SK-N-SH treated with all-trans-retinoic acid at 6 μM for 48 hours (cell line): Measurements from ENCODE around the gene CHID1.

Source experiments
- ATAC-seq: fragments of 200-7000 bp; cut with Tn5 transposase; 3 replicates; pipeline ENCODE4 v1.9.1; 2020; ENCODE audit warnings: mild to moderate bottlenecking, moderate library complexity
- ARNTL ChIP-seq: fragments of 450-650 bp; formaldehyde crosslinking; IDR thresholded peaks from 2 replicates; pipeline ENCODE4 v1.5.0; 2020; ENCODE audit warnings: low read depth, mild to moderate bottlenecking, moderate library complexity, borderline replicate concordance
- CSDC2 ChIP-seq: fragments of 250-450 bp; sonication (Bioruptor Pico); IDR thresholded peaks from 2 replicates; pipeline ENCODE4 v1.5.0; 2020; ENCODE audit warnings: mild to moderate bottlenecking, moderate library complexity
- ESRRG ChIP-seq: fragments of 250-450 bp; sonication (Bioruptor Pico); IDR thresholded peaks from 2 replicates; pipeline ENCODE4 v1.6.1; 2021; ENCODE audit warnings: mild to moderate bottlenecking
- GLIS3 ChIP-seq: fragments of 250-450 bp; sonication (Bioruptor Pico); IDR thresholded peaks from 2 replicates; pipeline ENCODE4 v1.5.0; 2020; ENCODE audit warnings: mild to moderate bottlenecking, moderate library complexity
- ISL1 ChIP-seq: fragments of 250-450 bp; sonication (Bioruptor Pico); IDR thresholded peaks from 2 replicates; pipeline ENCODE4 v2.1.2; 2022; ENCODE audit warnings: mild to moderate bottlenecking, moderate library complexity
- OSR1 ChIP-seq: fragments of 250-450 bp; sonication (Bioruptor Pico); IDR thresholded peaks from 2 replicates; pipeline ENCODE4 v1.8.0; 2022; ENCODE audit warnings: moderate library complexity, mild to moderate bottlenecking, inconsistent platforms
- PPARA ChIP-seq: fragments of 250-450 bp; sonication (Bioruptor Pico); IDR thresholded peaks from 2 replicates; pipeline ENCODE4 v1.5.0; 2020; ENCODE audit warnings: mild to moderate bottlenecking, borderline replicate concordance
- SNAI2 ChIP-seq: fragments of 250-450 bp; sonication (Bioruptor Pico); IDR thresholded peaks from 2 replicates; pipeline ENCODE4 v1.5.0; 2020; ENCODE audit warnings: mild to moderate bottlenecking, moderate library complexity
- TOX ChIP-seq: fragments of 250-450 bp; sonication (Bioruptor Pico); IDR thresholded peaks from 2 replicates; pipeline ENCODE4 v1.8.0; 2021; ENCODE audit warnings: mild to moderate bottlenecking, moderate library complexity, borderline replicate concordance
- ZC3H10 ChIP-seq: fragments of 250-450 bp; sonication (Bioruptor Pico); IDR thresholded peaks from 2 replicates; pipeline ENCODE4 v1.5.1; 2021; ENCODE audit warnings: mild to moderate bottlenecking, moderate library complexity
- ZFP3 ChIP-seq: fragments of 250-450 bp; sonication (Bioruptor Pico); IDR thresholded peaks from 2 replicates; pipeline ENCODE4 v1.5.0; 2020; ENCODE audit warnings: mild to moderate bottlenecking, moderate library complexity
- ZFP30 ChIP-seq: fragments of 450-650 bp; formaldehyde crosslinking; IDR thresholded peaks from 2 replicates; pipeline ENCODE4 v1.5.0; 2022; ENCODE audit warnings: mild to moderate bottlenecking, moderate library complexity
- ZNF565 ChIP-seq: fragments of 450-650 bp; formaldehyde crosslinking; conservative IDR thresholded peaks from 2 replicates; pipeline ENCODE4 v1.5.0; 2020; ENCODE audit warnings: low read depth, mild to moderate bottlenecking, moderate library complexity
- ZNF70 ChIP-seq: fragments of 450-650 bp; formaldehyde crosslinking; IDR thresholded peaks from 2 replicates; pipeline ENCODE4 v1.5.0; 2020; ENCODE audit warnings: mild to moderate bottlenecking, moderate library complexity
- ZNF8 ChIP-seq: fragments of 450-650 bp; formaldehyde crosslinking; IDR thresholded peaks from 2 replicates; pipeline ENCODE4 v1.5.0; 2020; ENCODE audit warnings: mild to moderate bottlenecking, moderate library complexity
- TF ChIP-seq, protein P1 (sequence below): fragments of 250-450 bp; sonication (Bioruptor Pico); IDR thresholded peaks from 2 replicates; pipeline ENCODE4 v1.8.0; 2020; ENCODE audit warnings: mild to moderate bottlenecking, moderate library complexity, borderline replicate concordance
- TF ChIP-seq, protein P2 (sequence below): fragments of 250-450 bp; sonication (Bioruptor Pico); IDR thresholded peaks from 2 replicates; pipeline ENCODE4 v1.5.0; 2020; ENCODE audit warnings: mild to moderate bottlenecking, moderate library complexity
- TF ChIP-seq, protein P3 (sequence below): fragments of 250-450 bp; sonication (Bioruptor Pico); IDR thresholded peaks from 2 replicates; pipeline ENCODE4 v1.8.0; 2021; ENCODE audit warnings: low read depth, mild to moderate bottlenecking, moderate library complexity, borderline replicate concordance
- TF ChIP-seq, protein P4 (sequence below): fragments of 250-450 bp; sonication (Bioruptor Pico); IDR thresholded peaks from 2 replicates; pipeline ENCODE4 v1.5.1; 2020; ENCODE audit warnings: low read depth, mild to moderate bottlenecking, moderate library complexity
- TF ChIP-seq, protein P5 (sequence below): fragments of 250-450 bp; sonication (Bioruptor Pico); IDR thresholded peaks from 2 replicates; pipeline ENCODE4 v1.5.1; 2021; ENCODE audit warnings: mild to moderate bottlenecking, moderate library complexity

Gene CHID1

DNA sequence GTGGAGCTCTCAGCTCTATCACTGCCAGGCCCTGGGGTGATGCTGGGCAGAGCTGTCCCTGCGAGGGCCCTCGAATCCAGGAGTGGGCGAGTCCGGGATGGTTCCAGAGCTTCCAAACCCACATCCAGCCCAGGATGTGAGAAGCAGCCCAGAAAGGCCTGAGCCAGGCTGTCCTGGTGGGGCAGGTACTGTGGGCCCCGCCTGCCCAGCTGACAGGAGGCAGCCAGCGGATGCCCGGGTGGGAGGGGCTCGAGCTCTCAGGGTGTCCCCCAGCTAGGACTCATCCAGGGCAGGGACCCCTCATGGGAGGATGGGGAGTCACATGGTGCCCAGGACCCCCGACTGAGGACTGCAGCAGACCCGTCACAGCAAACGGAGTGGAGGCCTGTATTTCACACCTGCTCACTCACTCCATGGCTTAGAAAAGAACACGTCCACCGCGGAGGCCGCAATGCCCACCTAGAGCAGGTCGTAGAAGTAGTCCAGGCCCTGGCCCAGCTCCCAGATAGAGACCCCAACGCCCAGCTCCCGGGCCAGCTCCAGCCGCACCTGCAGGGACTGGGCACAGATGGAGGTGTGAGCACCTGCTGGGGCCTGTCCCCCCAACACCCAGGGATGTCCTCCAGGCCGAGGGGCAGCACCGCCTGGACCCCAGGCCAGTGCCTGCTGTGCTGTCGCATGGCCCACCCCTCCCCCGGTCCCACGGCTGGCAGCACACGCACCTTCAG lies 41.0 kb downstream of the CHID1 start:
- no peak; the same call in 1 of the 3 replicates for ATAC-seq
- TF ChIP-seq, protein P1, sequence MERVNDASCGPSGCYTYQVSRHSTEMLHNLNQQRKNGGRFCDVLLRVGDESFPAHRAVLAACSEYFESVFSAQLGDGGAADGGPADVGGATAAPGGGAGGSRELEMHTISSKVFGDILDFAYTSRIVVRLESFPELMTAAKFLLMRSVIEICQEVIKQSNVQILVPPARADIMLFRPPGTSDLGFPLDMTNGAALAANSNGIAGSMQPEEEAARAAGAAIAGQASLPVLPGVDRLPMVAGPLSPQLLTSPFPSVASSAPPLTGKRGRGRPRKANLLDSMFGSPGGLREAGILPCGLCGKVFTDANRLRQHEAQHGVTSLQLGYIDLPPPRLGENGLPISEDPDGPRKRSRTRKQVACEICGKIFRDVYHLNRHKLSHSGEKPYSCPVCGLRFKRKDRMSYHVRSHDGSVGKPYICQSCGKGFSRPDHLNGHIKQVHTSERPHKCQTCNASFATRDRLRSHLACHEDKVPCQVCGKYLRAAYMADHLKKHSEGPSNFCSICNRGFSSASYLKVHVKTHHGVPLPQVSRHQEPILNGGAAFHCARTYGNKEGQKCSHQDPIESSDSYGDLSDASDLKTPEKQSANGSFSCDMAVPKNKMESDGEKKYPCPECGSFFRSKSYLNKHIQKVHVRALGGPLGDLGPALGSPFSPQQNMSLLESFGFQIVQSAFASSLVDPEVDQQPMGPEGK: no peak
- TF ChIP-seq SNAI2 (CRISPR knock-in tag): no peak
- TF ChIP-seq, protein P2, sequence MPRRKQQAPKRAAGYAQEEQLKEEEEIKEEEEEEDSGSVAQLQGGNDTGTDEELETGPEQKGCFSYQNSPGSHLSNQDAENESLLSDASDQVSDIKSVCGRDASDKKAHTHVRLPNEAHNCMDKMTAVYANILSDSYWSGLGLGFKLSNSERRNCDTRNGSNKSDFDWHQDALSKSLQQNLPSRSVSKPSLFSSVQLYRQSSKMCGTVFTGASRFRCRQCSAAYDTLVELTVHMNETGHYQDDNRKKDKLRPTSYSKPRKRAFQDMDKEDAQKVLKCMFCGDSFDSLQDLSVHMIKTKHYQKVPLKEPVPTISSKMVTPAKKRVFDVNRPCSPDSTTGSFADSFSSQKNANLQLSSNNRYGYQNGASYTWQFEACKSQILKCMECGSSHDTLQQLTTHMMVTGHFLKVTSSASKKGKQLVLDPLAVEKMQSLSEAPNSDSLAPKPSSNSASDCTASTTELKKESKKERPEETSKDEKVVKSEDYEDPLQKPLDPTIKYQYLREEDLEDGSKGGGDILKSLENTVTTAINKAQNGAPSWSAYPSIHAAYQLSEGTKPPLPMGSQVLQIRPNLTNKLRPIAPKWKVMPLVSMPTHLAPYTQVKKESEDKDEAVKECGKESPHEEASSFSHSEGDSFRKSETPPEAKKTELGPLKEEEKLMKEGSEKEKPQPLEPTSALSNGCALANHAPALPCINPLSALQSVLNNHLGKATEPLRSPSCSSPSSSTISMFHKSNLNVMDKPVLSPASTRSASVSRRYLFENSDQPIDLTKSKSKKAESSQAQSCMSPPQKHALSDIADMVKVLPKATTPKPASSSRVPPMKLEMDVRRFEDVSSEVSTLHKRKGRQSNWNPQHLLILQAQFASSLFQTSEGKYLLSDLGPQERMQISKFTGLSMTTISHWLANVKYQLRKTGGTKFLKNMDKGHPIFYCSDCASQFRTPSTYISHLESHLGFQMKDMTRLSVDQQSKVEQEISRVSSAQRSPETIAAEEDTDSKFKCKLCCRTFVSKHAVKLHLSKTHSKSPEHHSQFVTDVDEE (CRISPR knock-in tag): no peak
- TF ChIP-seq, protein P3, sequence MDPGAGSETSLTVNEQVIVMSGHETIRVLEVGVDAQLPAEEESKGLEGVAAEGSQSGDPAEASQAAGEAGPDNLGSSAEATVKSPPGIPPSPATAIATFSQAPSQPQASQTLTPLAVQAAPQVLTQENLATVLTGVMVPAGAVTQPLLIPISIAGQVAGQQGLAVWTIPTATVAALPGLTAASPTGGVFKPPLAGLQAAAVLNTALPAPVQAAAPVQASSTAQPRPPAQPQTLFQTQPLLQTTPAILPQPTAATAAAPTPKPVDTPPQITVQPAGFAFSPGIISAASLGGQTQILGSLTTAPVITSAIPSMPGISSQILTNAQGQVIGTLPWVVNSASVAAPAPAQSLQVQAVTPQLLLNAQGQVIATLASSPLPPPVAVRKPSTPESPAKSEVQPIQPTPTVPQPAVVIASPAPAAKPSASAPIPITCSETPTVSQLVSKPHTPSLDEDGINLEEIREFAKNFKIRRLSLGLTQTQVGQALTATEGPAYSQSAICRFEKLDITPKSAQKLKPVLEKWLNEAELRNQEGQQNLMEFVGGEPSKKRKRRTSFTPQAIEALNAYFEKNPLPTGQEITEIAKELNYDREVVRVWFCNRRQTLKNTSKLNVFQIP: no peak

DNA sequence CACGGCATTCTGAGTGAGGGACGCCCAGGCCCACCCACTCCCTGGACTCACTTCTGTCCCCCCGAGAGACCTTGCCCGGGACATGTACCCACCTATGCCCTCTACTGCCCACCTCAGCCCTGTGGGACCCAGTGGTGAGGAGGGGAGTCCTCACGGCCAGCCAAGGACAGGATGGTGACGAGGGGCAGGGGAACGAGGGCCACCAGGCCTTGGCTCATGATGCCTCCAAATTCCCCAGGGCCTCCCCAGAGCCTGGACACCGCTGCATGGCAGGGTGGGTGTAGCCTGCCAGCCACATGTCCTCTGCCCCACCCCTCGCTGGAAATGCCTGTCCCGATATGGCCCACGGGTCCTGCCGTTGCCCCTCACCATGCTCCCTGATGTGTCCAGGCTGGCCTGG lies 41.8 kb downstream of the CHID1 start:
- no peak for ATAC-seq
- TF ChIP-seq, protein P4, sequence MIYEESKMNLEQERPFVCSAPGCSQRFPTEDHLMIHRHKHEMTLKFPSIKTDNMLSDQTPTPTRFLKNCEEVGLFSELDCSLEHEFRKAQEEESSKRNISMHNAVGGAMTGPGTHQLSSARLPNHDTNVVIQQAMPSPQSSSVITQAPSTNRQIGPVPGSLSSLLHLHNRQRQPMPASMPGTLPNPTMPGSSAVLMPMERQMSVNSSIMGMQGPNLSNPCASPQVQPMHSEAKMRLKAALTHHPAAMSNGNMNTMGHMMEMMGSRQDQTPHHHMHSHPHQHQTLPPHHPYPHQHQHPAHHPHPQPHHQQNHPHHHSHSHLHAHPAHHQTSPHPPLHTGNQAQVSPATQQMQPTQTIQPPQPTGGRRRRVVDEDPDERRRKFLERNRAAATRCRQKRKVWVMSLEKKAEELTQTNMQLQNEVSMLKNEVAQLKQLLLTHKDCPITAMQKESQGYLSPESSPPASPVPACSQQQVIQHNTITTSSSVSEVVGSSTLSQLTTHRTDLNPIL (CRISPR knock-in tag): no peak
- TF ChIP-seq ESRRG (CRISPR knock-in tag) (no peak), TOX (no peak), SNAI2 (CRISPR knock-in tag) (no peak)
- TF ChIP-seq, all 23 proteins: peak for 0

DNA sequence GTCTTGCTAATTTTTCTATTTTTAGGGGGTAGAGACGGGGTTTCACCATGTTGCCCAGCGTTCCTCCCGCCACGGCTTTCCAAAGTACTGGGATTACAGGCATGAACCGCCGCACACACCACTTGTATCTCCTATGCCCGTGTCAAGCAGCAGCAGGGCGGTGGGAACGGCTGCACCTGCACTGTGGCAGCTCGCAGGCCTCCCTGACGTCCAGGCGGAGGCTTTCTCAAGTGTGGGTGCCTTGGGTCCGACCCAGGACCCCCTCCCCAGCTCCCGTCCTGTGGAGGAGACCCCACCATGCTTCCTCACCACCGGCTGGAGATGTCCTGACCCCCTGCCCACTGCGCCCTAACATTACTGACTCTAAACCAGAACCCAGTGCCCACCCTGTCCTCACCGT lies 42.2 kb downstream of the CHID1 start:
- no peak for ATAC-seq
- TF ChIP-seq PPARA (CRISPR knock-in tag): no peak
- TF ChIP-seq CSDC2 (CRISPR knock-in tag): no peak
- no peak for TF ChIP-seq GLIS3 (CRISPR knock-in tag)
- no peak for TF ChIP-seq ZC3H10

DNA sequence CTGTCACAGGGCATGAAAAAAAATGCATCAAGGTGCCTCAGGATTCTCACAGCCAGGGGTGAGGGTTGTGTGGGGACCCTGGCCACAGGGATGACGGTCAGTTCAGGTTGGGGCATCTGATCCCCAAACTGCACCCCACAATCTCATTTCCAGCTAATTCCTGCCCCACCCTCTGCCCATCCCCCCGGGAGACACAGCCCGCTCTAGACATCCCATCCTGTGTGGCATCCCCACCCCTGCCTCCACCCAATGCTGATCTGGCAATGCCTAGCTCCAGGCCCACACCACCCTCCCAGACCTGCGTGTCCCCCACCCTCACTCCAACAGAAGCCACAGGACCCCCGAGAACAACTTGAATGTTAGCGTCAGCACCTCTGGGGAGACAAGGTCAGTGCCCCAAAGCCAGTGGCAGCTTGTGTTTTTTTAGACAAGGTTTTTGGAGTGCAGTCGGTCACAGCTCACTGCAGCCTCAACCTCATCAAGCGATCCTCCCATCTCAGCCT lies 42.7 kb downstream of the CHID1 start:
- TF ChIP-seq GLIS3 (CRISPR knock-in tag) (no peak), ZC3H10 (no peak), ZNF70 (CRISPR knock-in tag) (no peak), PPARA (CRISPR knock-in tag) (no peak), ZFP3 (CRISPR knock-in tag) (no peak), ZNF8 (no peak)
- TF ChIP-seq, protein P5, sequence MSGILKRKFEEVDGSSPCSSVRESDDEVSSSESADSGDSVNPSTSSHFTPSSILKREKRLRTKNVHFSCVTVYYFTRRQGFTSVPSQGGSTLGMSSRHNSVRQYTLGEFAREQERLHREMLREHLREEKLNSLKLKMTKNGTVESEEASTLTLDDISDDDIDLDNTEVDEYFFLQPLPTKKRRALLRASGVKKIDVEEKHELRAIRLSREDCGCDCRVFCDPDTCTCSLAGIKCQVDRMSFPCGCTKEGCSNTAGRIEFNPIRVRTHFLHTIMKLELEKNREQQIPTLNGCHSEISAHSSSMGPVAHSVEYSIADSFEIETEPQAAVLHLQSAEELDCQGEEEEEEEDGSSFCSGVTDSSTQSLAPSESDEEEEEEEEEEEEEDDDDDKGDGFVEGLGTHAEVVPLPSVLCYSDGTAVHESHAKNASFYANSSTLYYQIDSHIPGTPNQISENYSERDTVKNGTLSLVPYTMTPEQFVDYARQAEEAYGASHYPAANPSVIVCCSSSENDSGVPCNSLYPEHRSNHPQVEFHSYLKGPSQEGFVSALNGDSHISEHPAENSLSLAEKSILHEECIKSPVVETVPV (CRISPR knock-in tag): no peak
- ATAC-seq: no peak

DNA sequence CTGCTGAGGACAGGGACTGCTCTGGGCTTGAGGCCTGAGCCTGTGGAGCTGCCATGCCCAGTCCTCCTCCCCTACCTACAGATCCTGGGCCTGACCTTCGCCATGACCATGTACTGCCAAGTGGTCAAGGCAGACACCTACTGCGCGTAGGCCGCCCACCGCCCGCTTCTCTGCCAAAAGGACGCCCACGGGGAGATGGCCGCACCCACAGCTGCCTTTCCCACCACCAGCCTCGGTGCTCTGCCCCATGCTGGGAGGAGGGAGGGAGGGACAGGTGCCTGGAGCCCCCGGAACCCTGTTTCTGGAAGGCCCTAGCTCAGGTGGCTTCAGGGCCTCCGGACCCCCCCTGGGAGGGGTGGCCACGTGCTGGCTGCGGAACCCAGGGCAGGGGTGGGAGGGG lies 44.1 kb downstream of the CHID1 start:
- no peak for ATAC-seq
- TF ChIP-seq ZNF70 (CRISPR knock-in tag) (no peak), ZFP30 (CRISPR knock-in tag) (no peak), ISL1 (no peak), ZNF8 (no peak), ZNF565 (CRISPR knock-in tag) (no peak), ZFP3 (CRISPR knock-in tag) (no peak), GLIS3 (CRISPR knock-in tag) (no peak), OSR1 (CRISPR knock-in tag) (no peak), PPARA (CRISPR knock-in tag) (no peak), ARNTL (CRISPR knock-in tag) (no peak), ESRRG (CRISPR knock-in tag) (no peak)
- TF ChIP-seq, protein P5 (CRISPR knock-in tag): no peak
- TF ChIP-seq, protein P4 (CRISPR knock-in tag): no peak
